Left forelimb (tissue), 1 donor: ENCODE results near the gene HNRNPA3.
"Not testable (repeated sequence)": the region's sequence is repeated elsewhere in the genome, so short reads cannot be mapped to it uniquely, and the experiment has no call there.

Experiments used
- DNase-seq: peaks from one replicate; pipeline ENCODE4 v3.0.0-alpha.2; 2018; ENCODE audit warnings: low spot score

The HNRNPA3 gene

DNA sequence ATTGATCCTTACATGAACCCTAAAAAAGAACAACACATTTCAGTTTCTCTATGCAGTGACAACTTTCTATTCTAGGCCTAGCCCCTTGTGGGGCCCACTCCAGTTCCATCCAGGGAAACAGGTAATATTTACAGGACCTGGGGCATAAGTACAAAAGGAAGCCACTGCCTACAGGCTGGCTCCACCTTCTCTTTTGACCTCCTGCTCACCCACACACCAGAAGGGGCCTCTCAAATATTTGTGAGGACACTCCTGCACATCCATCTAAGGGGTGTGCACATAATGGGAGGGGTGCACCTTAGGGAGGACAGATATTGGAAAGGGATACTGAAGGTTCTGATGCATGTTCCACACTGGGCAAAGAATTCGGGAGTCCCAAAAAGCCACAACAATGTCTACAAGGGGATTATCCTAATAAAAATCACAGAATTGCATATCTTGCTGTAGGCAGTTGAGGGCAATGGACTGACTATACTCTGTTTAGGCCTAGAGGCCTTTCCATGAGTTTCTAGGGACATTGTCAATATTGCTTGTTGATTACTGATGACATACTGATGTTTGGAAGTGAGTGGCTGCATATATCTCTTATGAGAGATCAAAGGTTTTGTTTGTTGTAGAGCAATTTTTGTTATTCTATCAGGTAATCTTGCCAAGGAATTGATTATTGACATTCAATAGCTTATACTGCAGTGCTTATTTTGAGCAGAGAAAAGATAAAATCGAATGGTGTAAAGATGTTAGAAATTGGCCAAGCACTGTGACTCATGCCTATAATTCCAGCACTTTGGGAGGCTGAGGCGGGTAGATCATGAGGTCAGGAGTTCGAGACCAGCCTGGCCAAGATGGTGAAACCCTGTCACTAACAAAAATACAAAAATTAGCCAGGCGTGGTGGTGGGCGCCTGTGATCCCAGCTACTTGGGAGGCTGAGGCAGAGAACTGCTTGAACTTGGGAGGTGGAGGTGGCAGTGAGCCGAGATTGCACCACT lies 23.8 kb upstream of the HNRNPA3 start:
- no peak for DNase-seq

DNA sequence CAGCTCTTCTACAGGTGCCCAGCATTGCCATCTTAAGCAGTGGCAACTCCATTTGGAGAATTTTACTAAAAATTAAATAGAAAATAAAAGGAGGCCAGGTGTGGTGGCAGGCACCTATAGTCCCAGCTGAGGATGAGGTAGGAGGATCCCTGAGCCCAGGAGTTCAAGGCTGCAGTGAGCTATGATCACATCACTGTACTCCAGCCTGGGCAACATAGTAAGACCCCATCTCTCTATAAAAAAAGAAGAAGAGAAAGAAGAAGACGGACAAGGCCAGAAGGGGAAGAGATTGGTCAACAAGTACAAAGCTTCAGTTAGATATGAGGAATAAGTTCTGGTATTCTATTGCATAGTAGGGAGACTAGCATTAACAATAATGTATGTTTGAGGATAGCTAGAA lies 21.7 kb upstream of the HNRNPA3 start:
- no peak for DNase-seq

DNA sequence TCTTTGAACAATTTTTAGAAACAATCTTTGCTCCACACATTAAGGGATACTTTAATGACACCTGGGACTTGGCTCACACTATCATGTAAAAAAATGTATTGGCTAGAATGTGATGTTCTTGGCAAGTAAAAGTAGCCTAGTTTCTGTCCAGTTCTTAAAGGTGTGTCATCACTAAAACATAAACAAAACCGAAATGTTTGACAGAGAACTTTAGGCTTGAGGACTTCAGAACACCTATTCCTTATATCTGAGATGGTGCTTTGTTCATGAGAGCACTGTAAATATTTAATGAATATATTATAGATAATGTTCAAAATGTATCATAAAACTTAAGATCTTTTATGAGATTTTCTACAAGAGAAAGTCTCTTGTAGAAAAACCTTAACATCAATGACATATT lies 19.8 kb upstream of the HNRNPA3 start:
- DNase-seq: no peak

GRCh38 chr2:177193240-177193639 lies 19.4 kb upstream of the HNRNPA3 start:
- DNase-seq: no peak

- no peak for DNase-seq
These were observed 17.4 kb upstream of the HNRNPA3 start for GRCh38 chr2:177195194-177195593.

DNA sequence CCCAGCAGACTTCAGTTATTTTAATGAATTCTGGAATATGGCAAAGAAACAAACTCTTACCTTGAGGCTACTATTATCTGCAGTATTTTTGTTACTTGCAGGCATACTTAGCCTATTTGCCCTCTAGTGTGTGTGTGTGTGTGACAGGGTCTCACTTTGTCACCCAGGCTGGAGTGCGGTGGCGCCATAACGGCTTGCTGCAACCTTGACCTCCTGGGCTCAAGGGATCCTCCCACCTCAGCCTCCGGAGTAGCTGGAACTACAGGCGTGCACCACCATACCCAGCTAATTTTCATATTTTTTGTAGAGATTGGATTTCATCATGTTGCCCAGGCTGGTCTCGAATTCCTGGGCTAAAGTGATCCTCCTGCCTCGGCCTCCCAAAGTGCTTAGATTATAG lies 12.2 kb upstream of the HNRNPA3 start:
- not testable (repeated sequence) for DNase-seq

DNA sequence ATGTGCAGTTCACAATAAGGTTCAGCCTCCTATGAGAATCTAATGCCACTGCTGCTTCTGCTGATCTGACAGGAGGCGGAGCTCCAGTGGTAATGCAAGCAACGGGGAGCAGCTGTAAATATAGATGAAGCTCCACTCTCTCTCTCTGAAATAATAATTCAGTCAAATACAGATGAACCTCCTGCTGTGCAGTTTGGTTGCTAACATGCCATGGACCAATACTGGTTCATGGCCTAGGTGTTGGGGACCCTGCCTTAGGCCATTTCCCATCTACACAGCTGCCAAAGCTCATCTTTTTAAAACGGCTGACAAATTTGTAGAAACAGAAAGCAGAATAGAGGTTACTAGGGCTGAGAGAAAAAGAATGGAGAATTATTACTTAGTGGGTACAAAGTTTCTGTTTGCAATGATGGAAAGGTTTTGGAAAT lies 10.7 kb upstream of the HNRNPA3 start:
- DNase-seq: no peak

GRCh38 chr2:177204417-177204816 lies 8.2 kb upstream of the HNRNPA3 start:
- DNase-seq: no peak

DNA sequence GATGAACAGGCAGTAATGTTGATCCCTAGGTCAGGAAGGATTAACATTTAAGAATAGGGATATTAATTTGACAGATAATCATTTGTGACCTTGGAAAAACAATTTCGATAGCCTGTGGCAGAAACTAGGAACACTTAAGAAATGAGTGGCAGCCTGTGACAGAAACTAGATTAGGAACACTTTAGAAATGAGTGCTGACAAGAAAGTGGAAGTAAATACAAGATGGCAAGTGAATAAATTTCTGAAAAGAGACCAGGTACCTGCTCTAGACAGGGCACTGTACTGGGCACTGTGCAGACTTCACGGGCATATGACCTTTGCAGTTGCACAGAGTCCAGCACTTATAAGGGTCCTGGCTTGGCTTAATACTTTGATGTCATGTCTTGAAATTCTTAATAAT lies 5.5 kb upstream of the HNRNPA3 start:
- DNase-seq: no peak

DNA sequence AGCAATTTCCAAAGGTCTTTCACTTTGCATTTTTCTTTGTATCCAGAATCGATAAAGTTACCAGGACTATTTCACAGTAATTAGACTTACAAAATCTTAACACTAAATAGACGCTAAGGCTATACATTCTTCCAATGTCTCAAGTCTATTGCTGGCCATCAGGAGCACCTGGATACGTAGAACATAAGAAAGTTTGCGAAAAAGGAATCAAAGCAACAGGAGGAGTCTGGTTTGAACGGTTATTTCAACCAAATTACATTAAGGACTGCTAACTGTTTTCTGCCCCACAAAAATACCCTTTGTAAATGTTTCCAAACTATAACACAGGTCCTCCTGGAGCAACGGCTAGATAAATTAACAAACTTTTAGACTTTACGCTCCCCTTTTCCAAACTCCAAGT lies 1.4 kb upstream of the HNRNPA3 start:
- no peak for DNase-seq

GRCh38 chr2:177211576-177212105 lies 953 bp upstream of the HNRNPA3 start:
- no peak for DNase-seq

- peak; percentile 94 for DNase-seq
These were observed 580 bp downstream of the HNRNPA3 start for GRCh38 chr2:177212891-177213856.

DNA sequence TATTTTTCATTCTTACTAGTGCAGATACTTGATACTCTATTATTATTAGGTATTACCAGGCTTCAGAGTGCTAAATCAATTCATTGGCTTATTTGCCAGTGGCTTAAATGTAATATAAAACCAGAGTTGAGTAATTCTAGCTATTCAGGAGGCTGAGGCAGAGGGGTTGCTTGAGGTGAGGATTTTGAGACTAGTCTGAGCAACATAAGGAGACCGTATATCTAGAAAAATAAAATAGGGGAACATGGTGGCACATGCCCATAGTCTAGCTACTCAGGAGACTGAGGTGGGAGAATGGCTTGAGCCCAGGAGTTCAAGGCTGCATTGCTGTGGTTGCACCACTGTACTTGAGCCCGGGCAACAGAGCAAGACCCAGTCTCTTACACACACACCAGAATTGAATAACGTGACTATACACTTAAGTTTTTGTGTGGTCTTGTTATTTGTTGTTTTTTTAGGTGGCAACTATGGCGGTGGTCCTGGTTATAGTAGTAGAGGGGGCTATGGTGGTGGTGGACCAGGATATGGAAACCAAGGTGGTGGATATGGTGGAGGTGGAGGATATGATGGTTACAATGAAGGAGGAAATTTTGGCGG lies 4.8 kb downstream of the HNRNPA3 start:
- no peak for DNase-seq

- DNase-seq: not testable (repeated sequence)
These were observed 7.2 kb downstream of the HNRNPA3 start for GRCh38 chr2:177219787-177220186.

DNA sequence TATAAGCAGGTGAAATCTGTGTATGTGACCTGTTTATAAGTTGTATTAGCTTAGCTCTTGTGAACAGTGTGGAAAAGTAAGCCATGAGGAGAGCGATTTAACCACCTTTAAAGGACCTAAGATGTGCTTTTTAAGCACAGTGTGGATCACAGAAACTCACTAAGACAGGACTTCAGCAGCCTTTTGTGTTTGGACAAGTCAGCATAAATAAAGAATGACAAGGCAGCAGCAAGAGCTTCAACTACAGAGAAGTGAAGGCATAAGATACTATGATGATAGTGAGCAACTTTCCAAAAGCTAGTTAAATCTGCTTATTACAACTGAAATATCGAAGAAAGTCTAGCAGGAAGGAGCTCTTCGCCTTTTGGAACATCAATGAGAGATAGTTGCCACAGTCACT lies 8.9 kb downstream of the HNRNPA3 start:
- no peak for DNase-seq

DNA sequence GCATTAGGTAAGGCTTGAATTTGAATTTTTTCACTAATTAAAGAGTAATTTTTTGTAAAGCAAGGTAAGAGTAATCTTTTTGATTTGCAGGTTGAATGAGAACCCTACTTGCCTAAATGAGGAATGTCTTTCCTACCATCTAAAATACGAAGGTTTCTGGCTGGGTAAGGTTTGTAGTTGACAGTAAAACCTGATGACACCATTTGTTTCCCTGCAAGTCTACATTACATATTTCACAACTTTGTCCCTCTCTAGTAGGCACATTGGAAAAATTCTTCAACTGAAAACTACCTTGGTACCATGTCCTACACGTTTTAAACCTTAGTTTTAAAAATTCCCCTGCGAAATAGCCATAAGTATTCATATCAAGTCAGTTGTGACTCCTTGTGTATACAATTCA lies 9.4 kb downstream of the HNRNPA3 start:
- DNase-seq: no peak

GRCh38 chr2:177223436-177223835 lies 10.8 kb downstream of the HNRNPA3 start:
- DNase-seq: not testable (repeated sequence)

GRCh38 chr2:177225965-177226360 lies 13.4 kb downstream of the HNRNPA3 start:
- no peak for DNase-seq

DNA sequence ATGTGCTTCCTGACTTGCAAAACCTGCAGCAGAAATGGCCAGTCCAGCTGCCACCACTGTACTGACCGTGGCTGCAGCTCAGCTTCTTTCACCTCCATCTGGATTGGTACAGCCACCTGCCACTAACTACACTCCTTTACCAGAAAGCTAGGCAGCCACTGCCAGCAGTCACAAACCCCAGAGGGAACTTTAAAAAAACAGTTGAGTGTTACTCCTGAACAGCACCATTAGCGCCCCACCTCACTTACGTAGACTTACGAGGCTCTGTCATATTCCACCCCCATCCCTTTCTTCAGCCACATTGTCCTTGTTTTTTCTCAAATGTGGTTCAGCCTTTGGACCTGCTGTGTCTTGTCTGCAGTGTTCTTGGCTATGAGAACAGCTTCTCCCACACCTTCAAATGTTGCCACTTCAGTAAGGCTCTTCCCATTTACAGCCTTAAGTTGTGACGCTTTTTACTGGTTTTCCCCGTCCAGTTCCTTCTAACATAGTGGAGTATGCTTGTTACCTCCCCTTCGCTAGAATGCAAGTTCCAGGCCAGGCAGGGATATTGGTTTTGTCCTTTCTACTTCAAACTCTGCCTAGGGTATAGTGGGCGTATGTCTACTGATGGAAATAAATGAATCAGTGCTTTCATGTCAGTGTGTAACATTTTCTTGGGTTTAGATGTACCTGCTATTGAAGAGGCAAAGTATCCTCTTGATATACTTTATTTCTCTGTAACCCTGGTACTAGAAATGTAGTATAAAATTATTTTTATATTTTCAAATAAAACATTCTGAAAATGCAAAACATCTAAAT lies 17.0 kb downstream of the HNRNPA3 start:
- no peak for DNase-seq

- no peak for DNase-seq
These were observed 18.7 kb downstream of the HNRNPA3 start for GRCh38 chr2:177231270-177231669.

GRCh38 chr2:177232098-177232704 lies 19.6 kb downstream of the HNRNPA3 start:
- no peak for DNase-seq
